ENCODE results near the gene GRK3.

- TF ChIP-seq CTCF (conservative IDR thresholded peaks at IDR 0.05; ENCODE audit: low read depth, low read length) (no peak), EZH2 (IDR thresholded peaks at IDR 0.05; ENCODE audit: borderline replicate concordance, low read depth, low read length, poor library complexity, severe bottlenecking) (no peak)
Measured at GRCh38 chr22:25525376-25525775, 39.1 kb upstream of the GRK3 start.

Measured in A673 (cell line).